NCI-H1930 (cell line): ENCODE data around the gene CPD.
A peak's percentile ranks its signal among the peaks of the same experiment; 100 is the strongest.
"Not testable (repeated sequence)": the region's sequence is repeated elsewhere in the genome, so short reads cannot be mapped to it uniquely, and the experiment has no call there.

Source experiments
- DNase-seq, 2 experiments: peaks; one replicate each; lab custom pipeline; 2025; lab: John Stamatoyannopoulos, UW

The CPD gene

GRCh38 chr17:30429155-30429554 lies 50.4 kb downstream of the CPD start:
- no peak for DNase-seq

DNA sequence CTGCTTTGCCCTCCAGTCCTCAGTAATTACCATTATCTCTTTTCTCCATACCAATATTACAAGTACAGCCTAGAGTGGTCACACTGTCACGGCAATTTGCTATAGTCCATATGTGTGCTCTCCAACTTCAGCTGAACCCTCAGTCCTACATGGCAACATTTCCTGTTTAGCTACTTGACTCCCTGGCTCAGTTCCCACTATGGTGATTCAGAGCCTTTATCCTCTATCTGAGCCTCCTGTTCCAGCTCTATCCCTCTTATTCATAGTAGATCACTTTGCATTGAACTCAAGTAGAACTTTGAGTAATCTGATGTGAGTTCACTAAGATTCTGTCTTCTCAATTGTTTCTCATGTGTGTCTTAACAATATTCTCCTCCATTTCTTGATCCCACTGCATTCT lies 54.8 kb downstream of the CPD start:
- DNase-seq: no peak

DNA sequence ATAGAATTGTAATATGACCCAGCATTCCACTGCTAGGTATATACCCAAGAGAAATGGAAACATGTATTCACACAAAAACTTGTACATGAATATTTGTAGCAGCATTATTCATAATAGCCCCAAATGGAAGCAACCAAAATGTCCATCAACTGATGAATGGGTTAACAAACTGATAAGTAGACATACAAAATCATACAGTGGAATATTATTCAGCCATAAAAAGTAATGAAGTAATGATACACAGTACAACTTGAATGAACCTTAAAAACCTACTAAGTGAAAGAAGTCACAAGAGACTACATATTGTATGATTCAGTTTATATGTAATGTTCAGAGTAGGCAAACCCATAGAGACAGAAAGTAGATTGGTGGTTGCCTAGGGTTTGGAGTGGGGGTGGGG lies 58.0 kb downstream of the CPD start:
- DNase-seq: no peak

GRCh38 chr17:30443721-30444120 lies 65.0 kb downstream of the CPD start:
- no peak for DNase-seq

- not testable (repeated sequence) for DNase-seq
Measured at GRCh38 chr17:30446640-30447039, 67.9 kb downstream of the CPD start.

- no peak for DNase-seq
Measured at GRCh38 chr17:30449480-30449879, 70.8 kb downstream of the CPD start.

DNA sequence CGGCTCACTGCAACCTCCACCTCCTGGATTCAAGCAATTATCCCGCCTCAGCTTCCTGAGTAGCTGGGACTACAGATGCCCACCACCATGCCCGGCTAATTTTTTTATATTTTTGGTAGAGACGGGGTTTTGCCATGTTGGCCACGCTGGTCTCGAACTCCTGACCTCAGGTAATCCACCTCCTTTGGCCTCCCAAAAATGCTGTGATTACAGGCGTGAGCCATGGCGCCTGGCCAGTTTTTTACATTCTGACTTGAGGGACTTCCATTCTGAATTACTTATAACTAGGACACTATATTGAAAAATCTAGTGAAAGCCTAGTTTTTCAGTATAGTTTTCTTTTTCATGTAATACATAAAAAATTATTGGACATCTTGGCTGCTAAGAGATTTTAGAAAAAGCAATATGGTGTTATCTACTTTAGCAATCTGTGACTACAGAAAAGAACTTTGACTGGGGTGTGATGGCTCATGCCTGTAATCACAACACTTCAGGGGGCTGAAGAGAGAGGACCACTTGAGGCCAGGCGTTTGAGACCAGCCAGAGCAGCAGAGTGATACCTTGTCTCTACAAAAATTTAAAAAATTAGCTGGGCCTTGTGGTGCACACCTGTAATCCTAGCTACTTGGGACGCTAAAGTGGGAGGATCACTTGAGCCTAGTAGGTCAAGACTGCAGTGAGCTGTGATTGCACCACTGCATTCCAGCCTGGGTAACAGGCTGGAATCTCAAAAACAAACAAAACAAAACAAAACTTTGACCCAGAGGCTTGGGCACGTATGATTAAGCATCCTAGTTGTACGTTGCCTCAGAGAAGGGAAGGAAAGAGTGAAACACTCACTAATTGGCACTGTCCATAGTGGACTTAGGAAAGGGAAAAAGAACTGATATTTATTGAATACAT lies 71.6 kb downstream of the CPD start:
- no peak for DNase-seq

DNA sequence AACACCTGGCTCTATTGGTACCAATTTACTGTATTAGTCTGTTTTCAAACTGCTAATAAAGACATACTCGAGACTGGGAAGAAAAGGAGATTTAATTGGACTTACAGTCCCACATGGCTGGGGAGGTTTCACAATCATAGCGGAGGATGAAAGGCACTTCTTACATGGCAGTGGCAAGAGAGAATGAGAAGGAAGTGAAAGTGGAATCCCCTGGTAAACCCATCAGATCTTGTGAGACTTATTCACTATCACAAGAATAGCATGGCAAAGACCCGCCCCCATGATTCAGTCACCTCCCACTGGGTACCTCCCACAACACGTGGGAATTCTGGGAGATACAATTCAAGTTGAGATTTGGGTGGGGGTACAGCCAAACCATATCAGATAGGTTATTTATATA lies 75.9 kb downstream of the CPD start:
- no peak for DNase-seq

DNA sequence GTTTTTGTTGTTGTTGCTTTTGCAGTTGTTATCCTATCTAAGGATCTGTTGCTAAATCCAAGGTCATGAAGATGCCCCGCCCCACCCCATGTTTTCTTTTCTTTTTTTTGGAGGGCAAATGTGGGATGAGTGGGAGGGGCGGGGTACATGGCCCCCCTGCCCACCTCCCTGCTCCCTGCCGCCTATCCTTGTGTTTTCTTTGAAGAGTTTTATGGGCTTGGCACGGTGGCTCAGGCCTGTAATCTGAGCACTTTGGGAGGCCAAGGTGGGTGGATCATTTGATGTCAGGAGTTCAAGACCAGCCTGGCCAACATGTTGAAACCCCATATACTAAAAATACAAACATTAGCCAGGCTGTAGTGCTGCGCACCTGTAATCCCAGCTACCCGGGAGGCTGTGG lies 79.6 kb downstream of the CPD start:
- DNase-seq: no peak

GRCh38 chr17:30458797-30459413 lies 80.2 kb downstream of the CPD start:
- DNase-seq: not testable (repeated sequence)

DNA sequence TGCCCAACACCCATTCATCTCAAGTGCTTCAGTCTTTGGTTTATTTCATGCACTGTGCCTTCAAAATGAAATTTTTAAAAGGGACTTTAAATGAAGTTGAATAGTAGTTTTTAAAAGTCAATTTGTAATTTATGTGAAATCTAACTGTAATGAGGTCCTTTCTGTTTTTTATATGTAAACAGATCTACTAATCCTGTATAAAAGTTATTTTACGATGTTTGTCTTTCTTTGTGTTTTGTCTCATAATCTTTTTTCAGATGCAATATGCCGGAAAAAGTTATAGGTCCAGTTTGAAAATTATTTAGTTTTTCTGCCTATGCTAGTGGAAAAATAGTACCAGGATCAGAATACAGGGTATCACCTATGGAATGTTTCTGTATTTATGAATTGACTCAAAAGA lies 89.7 kb downstream of the CPD start:
- no peak for DNase-seq

DNA sequence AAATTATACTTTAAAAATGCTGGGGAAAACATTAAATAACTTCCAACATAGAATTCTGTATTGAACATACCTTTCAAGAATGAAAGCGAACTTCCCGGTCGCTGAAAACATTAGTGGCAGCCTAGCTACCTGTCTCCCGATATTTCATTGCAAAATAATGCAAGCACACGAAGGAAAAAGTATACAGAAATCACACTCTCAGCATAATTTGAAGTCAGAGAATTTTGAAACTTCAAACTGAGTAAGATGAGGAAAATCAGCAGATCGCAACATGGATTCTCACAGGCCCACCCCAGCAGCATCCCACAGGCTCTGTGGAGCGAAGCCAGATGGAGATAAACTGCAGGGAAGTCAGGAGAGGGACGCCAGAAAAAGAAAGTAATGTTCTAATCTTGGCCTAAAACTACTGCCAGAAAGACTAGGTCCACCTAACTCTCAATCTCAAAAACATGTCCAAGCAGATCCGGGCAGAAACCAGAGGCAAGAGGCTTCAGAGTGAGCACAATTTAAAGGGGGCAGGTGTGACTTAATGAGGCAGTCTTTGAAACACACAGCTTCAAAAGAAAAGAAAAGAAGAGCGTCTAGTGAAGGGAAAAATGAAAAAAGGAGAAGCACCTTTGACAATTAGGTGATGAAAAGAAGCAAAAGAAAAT lies 93.6 kb downstream of the CPD start:
- DNase-seq: peak in 1 of 2 experiments; percentile 10

DNA sequence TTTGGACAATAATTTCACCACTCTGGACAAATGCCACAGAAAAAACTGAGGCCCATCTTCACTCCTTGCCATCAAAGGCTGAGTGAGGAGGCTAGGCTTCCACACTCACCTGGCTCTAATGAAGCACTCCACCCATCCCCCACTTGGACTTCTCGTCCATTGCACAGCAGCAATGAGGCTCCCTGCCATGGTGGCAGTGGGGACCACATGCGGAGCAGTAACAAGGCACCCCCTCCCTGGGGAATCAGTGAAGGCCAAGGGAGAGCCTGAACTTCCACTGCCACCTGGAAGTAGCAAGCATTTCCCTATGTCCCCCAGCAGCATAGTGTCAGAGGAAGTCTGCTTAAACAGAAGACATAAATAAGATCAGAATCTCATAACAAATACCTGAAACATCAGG lies 96.5 kb downstream of the CPD start:
- DNase-seq: no peak

DNA sequence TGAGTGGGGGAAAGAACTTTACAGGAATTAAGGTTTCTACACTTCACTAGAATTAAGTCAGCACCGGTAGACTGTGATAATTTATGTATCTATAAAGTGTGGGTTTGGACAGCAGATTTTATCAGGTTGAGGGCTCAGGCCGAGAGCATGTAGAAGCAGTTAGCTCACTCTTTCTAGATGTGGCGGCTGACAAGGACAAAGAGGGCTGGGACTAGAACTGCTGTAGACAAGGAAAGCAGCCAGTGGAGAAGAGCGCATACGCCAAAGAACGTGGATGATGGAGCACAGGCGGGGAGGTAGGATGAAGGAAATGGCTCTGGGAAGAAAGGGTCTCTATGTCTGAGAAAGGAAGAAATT lies 98.0 kb downstream of the CPD start:
- peak in 1 of 2 experiments; percentile 26 for DNase-seq

- DNase-seq: peak; percentile 81 to 91
Measured at GRCh38 chr17:30477083-30477773, 98.5 kb downstream of the CPD start, which contains the start of gene GOSR1. Gene GOSR1 (plus strand): TSS chr17:30477408. CDS start chr17:30477434, 26 bp downstream.

DNA sequence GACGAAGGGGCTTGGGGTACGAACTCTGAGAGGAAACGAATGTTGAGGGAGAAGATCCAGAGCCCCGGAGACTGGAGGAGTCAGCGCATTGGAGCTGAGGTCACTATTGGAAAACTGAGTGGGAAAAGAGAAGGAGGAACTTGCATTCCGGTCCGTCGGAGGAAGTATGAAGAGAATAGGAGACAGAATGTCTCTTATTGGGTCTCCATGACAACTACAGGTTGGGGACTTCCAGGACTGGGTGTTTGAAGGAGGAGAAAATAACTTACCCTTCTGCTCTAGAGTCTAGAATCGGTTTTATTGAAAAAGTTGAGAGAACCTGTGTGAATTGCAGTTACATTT lies 99.0 kb downstream of the CPD start:
- DNase-seq: no peak

DNA sequence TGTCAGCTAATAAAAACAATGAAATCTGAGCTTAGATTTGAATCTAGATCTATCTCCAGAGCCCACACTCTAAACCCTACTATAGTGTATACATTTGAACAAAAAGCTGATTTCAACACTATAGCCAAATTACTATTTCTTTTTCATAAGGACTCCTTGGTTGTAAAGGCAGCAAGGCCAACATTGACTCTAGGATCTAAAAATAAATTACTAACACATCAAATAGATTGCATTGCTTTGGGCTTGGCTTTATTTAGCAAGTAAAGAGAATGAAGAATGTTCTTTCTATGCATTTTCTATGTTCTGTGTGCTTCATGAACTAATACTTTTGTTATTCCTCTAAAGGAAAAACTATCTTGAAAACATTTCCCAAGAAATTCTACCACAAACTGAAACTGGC lies 103.8 kb downstream of the CPD start:
- no peak for DNase-seq

DNA sequence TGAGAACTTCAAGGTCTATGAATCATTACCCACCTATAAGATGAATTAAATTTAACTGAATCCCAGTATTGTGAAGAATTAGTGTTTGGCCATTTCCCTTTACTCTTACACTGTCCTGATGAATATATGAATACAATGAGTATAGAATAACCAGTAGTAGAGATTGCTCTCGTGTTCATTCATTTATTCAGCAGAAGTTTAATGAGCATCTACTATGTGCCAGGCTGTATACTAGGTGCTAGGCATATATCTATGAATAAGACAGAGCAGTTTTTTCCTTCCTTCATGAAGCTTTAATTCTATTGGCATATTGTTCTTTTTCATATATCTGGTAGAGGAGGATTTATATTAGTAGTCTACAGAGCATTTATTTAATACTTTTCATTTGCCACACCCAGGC lies 104.4 kb downstream of the CPD start:
- DNase-seq: no peak

- DNase-seq: no peak
Measured at GRCh38 chr17:30493780-30494179, 115.1 kb downstream of the CPD start.

DNA sequence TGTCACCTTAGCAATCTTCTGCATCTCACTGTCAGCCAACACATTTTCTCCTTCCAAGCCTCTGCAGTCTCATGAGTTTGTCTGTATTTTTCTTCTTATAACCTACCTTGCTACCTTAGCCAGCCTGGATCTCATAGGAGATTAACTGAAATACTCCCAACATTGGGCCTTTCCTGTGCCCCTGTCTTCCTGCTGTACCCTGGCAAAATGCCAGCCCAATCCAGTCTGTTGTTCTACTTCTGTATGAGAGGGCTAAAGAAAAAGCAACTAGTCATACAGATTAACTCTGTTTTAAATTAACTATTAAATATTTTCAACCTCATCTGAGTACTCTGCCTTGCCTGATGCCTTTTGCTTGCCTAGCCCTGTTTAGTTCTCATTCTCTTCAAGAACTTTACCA lies 116.9 kb downstream of the CPD start:
- DNase-seq: no peak

GRCh38 chr17:30503558-30503957 lies 124.8 kb downstream of the CPD start:
- DNase-seq: no peak

GRCh38 chr17:30505868-30506417 lies 127.2 kb downstream of the CPD start:
- no peak for DNase-seq
